Neural progenitor cell (in vitro differentiated cells): ENCODE measurements around the gene FYCO1. TPM values are rescaled to one million over a fixed set of nuclear protein-coding genes. Genes with fewer than 3 reads are reported as not detected.

Experiments used
- DNase-seq: peaks from one replicate; pipeline ENCODE4 v3.0.0-alpha.2; 2016; ENCODE audit warnings: low spot score
- H2AFZ ChIP-seq: fragments of 200-600 bp; sonication (generic); replicated peaks from 2 replicates; pipeline ENCODE4 v1.6.1; 2016; ENCODE audit warnings: antibody characterized with exemption
- H3F3A ChIP-seq: fragments of 200-600 bp; sonication (generic); 2 replicates; pipeline ENCODE4 v1.6.1; 2016; ENCODE audit warnings: antibody characterized with exemption, low read depth
- H3K27ac ChIP-seq: fragments of 200-600 bp; sonication (generic); 2 replicates; pipeline ENCODE4 v1.5.1; 2016; ENCODE audit warnings: mild to moderate bottlenecking
- H3K27me3 ChIP-seq: fragments of 200-600 bp; sonication (generic); 2 replicates; pipeline ENCODE4 v1.6.1; 2016; ENCODE audit warnings: mild to moderate bottlenecking, moderate library complexity
- H3K36me3 ChIP-seq: fragments of 200-600 bp; sonication (generic); 2 replicates; pipeline ENCODE4 v1.5.1; 2016
- H3K4me1 ChIP-seq: fragments of 200-600 bp; sonication (generic); 2 replicates; pipeline ENCODE4 v1.6.1; 2016; ENCODE audit warnings: mixed run types
- H3K4me2 ChIP-seq: fragments of 200-600 bp; sonication (generic); 2 replicates; pipeline ENCODE4 v1.6.1; 2016
- H3K4me3 ChIP-seq: fragments of 200-600 bp; sonication (generic); 2 replicates; pipeline ENCODE4 v1.5.1; 2016
- H3K79me2 ChIP-seq: fragments of 200-600 bp; sonication (generic); 2 replicates; pipeline ENCODE4 v1.6.1; 2016; ENCODE audit warnings: low read depth
- H3K9ac ChIP-seq: fragments of 200-600 bp; sonication (generic); 2 replicates; pipeline ENCODE4 v1.6.1; 2016
- H3K9me3 ChIP-seq: fragments of 200-600 bp; sonication (generic); 2 replicates; pipeline ENCODE4 v1.5.1; 2016; ENCODE audit warnings: low read depth
- H4K20me1 ChIP-seq: fragments of 200-600 bp; sonication (generic); 2 replicates; pipeline ENCODE4 v1.6.1; 2016; ENCODE audit warnings: low read depth
- H3K27ac Mint-ChIP-seq: 3 replicates; pipeline ENCODE4 v1.8.0; 2021; ENCODE audit warnings: mixed read lengths
- H3K27me3 Mint-ChIP-seq: 2 replicates; pipeline ENCODE4 v1.8.0; 2022; ENCODE audit warnings: low read depth, mild to moderate bottlenecking, inconsistent platforms, moderate library complexity, mixed read lengths; ENCODE audit not compliant: insufficient read depth
- H3K36me3 Mint-ChIP-seq: 3 replicates; pipeline ENCODE4 v1.8.0; 2021; ENCODE audit warnings: mixed read lengths
- H3K4me1 Mint-ChIP-seq: 3 replicates; pipeline ENCODE4 v1.8.0; 2021; ENCODE audit warnings: mixed read lengths
- H3K4me3 Mint-ChIP-seq: 3 replicates; pipeline ENCODE4 v1.8.0; 2021; ENCODE audit warnings: mild to moderate bottlenecking, moderate library complexity, mixed read lengths
- H3K9me3 Mint-ChIP-seq: 3 replicates; pipeline ENCODE4 v1.8.0; 2020; ENCODE audit warnings: mixed read lengths
- EZH2 ChIP-seq: fragments of 200-600 bp; sonication (generic); IDR thresholded peaks from 2 replicates; pipeline ENCODE4 v1.6.1; 2017; ENCODE audit warnings: antibody characterized with exemption, mild to moderate bottlenecking, moderate library complexity
- EZH2phosphoT487 ChIP-seq: fragments of 200-600 bp; sonication (generic); IDR thresholded peaks from 2 replicates; pipeline ENCODE4 v1.6.1; 2017; ENCODE audit warnings: antibody characterized with exemption
- total RNA-seq: library from RNA; depleted of rRNA; stranded (reverse); fragments of >200 nt; gene quantifications from 2 replicates; pipeline ENCODE4 v1.2.3, GENCODE V29; 2015; ENCODE audit warnings: low replicate concordance
- TF ChIP-seq, protein P1 (sequence below): fragments of 200-600 bp; sonication (generic); IDR thresholded peaks from 2 replicates; pipeline ENCODE4 v1.5.1; 2017; ENCODE audit warnings: antibody characterized with exemption, mild to moderate bottlenecking

The FYCO1 gene
- total RNA-seq, 1 donor from 2014 or later, result 6.8 TPM

DNA sequence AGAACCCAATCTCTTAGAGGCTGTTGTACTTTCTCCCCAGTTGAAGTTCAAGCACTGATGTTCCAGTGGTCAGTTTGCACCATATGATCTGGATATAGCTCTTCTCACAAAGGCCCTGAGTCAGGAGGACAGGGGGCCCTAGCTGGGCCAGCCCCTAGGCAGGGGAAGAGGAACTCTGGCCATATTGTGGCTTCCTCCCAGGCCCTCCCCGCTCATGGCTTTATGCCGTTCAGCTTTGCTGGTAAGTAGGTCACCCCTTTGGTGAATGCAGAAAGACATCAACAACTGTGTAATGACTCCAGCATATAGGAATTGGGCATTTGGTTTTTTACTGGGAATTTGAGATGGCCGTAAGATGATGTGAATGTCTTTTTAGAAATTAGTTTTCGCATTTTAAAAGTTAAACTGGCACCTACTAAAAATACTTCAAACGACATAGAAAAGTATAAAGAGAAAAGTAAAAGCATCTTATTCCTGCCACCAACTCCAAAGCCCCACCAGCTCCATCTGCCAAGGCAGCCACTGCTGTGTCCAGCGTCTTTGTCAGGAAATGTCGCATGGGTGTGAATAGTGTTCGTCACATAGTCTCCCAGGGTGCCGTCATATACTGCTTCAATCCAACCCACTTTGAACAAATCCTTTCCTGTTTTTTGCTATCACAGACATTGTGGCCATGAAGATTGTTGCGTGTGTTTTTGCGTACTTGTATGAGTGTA lies 84.0 kb downstream of the FYCO1 start:
- Mint-ChIP-seq H3K9me3 (no peaks in the 10 kb centered on the region), H3K4me1 (peaks cover 16% of the 10 kb centered on the region)

DNA sequence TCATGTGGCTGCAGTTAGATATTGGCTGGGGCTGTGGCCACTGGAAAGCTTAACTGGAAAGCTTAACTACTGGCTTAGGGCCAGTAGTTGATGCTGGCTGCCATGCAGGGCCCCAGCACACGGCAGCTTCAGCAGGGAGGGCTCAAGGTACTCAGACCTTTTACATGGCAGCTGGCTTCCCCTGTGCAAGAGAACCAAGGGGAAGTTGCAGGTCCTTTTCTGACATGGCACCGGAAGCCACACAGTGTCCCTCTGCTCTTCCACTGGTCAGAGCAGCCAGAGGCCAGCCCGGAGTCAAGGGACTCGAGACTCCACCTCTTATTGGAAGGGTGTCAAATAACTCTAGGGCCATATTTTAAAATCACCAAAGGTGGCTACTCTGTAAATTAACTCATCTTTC lies 84.7 kb downstream of the FYCO1 start:
- H3K27me3 ChIP-seq, result no peaks in the 10 kb centered on the region
- H3K4me2 ChIP-seq, result no peak overlapping the region
- peaks cover 9% of the 10 kb centered on the region for H3K4me1 Mint-ChIP-seq
- no peak overlapping the region for H3K9ac ChIP-seq
- no peak overlapping the region for H3K27ac ChIP-seq
- no peaks in the 10 kb centered on the region for H3K9me3 ChIP-seq
- no peaks in the 10 kb centered on the region for H3K79me2 ChIP-seq
- H3K4me1 ChIP-seq, result no peaks in the 10 kb centered on the region
- TF ChIP-seq, protein P1, sequence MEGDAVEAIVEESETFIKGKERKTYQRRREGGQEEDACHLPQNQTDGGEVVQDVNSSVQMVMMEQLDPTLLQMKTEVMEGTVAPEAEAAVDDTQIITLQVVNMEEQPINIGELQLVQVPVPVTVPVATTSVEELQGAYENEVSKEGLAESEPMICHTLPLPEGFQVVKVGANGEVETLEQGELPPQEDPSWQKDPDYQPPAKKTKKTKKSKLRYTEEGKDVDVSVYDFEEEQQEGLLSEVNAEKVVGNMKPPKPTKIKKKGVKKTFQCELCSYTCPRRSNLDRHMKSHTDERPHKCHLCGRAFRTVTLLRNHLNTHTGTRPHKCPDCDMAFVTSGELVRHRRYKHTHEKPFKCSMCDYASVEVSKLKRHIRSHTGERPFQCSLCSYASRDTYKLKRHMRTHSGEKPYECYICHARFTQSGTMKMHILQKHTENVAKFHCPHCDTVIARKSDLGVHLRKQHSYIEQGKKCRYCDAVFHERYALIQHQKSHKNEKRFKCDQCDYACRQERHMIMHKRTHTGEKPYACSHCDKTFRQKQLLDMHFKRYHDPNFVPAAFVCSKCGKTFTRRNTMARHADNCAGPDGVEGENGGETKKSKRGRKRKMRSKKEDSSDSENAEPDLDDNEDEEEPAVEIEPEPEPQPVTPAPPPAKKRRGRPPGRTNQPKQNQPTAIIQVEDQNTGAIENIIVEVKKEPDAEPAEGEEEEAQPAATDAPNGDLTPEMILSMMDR, result no peak
- TF ChIP-seq EZH2 (no peak), EZH2phosphoT487 (no peak)
- no peak overlapping the region for H2AFZ ChIP-seq
- H4K20me1 ChIP-seq, result no peaks in the 10 kb centered on the region
- no peaks in the 10 kb centered on the region for H3K36me3 Mint-ChIP-seq
- no peak overlapping the region for H3K27ac Mint-ChIP-seq
- no peaks in the 10 kb centered on the region for H3K36me3 ChIP-seq
- no peaks in the 10 kb centered on the region for H3K9me3 Mint-ChIP-seq
- H3K27me3 Mint-ChIP-seq, result peaks cover 8% of the 10 kb centered on the region
- no peak for DNase-seq
- no peak overlapping the region for H3K4me3 ChIP-seq
- H3K4me3 Mint-ChIP-seq, result no peak overlapping the region
- H3F3A ChIP-seq, result no peaks in the 10 kb centered on the region

More for the DNA sequence above, 84.0 kb downstream of the FYCO1 start:
- no peak for TF ChIP-seq EZH2phosphoT487
- TF ChIP-seq, protein P1, result no peak
- TF ChIP-seq EZH2, result no peak
- no peaks in the 10 kb centered on the region for H4K20me1 ChIP-seq
- H3K4me3 Mint-ChIP-seq, result no peak overlapping the region
- DNase-seq, result no peak
- no peaks in the 10 kb centered on the region for H3K36me3 Mint-ChIP-seq
- peaks cover 6% of the 10 kb centered on the region for H3K27me3 Mint-ChIP-seq
- H3K4me2 ChIP-seq, result no peak overlapping the region
- H3K27me3 ChIP-seq, result no peaks in the 10 kb centered on the region
- H3K27ac ChIP-seq, result no peak overlapping the region
- no peak overlapping the region for H3K27ac Mint-ChIP-seq
- H3K4me1 ChIP-seq, result no peaks in the 10 kb centered on the region
- H3K9ac ChIP-seq, result no peak overlapping the region
- H3K79me2 ChIP-seq, result no peaks in the 10 kb centered on the region
- H3K4me3 ChIP-seq, result no peak overlapping the region
- no peak overlapping the region for H2AFZ ChIP-seq
- no peaks in the 10 kb centered on the region for H3K9me3 ChIP-seq
- no peaks in the 10 kb centered on the region for H3F3A ChIP-seq
- H3K36me3 ChIP-seq, result no peaks in the 10 kb centered on the region

GRCh38 chr3:45909542-45909941 lies 86.1 kb downstream of the FYCO1 start:
- H3K4me3 ChIP-seq, result no peak overlapping the region

More at GRCh38 chr3:45909542-45909941, 86.1 kb downstream of the FYCO1 start:
- Histone ChIP-seq H2AFZ (no peak overlapping the region), H3F3A (no peaks in the 10 kb centered on the region), H3K4me2 (no peak overlapping the region), H3K27ac (no peak overlapping the region), H4K20me1 (no peaks in the 10 kb centered on the region), H3K79me2 (no peaks in the 10 kb centered on the region), H3K36me3 (no peaks in the 10 kb centered on the region), H3K4me1 (no peaks in the 10 kb centered on the region), H3K9me3 (no peaks in the 10 kb centered on the region), H3K9ac (no peak overlapping the region), H3K27me3 (no peaks in the 10 kb centered on the region)
- TF ChIP-seq EZH2 (no peak), EZH2phosphoT487 (no peak)
- TF ChIP-seq, protein P1, result no peak
- H3K4me1 Mint-ChIP-seq, result no peaks in the 10 kb centered on the region
- no peak overlapping the region for H3K4me3 Mint-ChIP-seq
- peaks cover 3% of the 10 kb centered on the region for H3K36me3 Mint-ChIP-seq
- H3K27ac Mint-ChIP-seq, result no peak overlapping the region
- DNase-seq, result no peak
- no peaks in the 10 kb centered on the region for H3K9me3 Mint-ChIP-seq
- H3K27me3 Mint-ChIP-seq, result peaks cover 5% of the 10 kb centered on the region
